SH-SY5Y (cell line): ENCODE measurements around the gene CTTN.

ENCODE experiments used
- GATA2 ChIP-seq: IDR thresholded peaks from 2 replicates; pipeline ENCODE4 v1.6.1; 2011; ENCODE audit warnings: mild to moderate bottlenecking, low read depth, low read length
- GATA3 ChIP-seq: IDR thresholded peaks from 2 replicates; pipeline ENCODE4 v1.6.1; 2011; ENCODE audit warnings: low read depth, mild to moderate bottlenecking, low read length, moderate library complexity

GRCh38 chr11:70414341-70415100 lies 16.2 kb downstream of the CTTN start:
- TF ChIP-seq GATA2 = no peak
- TF ChIP-seq GATA3 = no peak
